ENCODE results near the gene TET2.

DNA sequence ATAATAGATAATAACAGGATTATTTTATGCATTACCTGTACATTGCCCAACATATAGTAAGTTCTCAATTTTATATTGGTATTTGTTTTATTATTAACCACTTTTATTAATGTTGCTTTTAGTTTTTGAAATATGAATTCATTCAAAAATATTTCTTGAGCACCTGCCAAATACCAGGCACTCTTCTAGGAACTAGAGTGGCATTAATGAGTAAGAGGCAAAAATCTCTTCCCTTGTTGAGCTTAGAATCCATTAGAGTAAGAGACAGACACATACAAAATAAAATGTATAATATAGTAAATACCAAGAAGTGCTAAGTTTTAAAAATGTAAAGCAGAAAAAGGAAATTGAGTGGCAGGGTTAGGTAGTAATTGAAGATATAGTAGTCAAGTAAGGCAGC is 45.8 kb downstream of the TET2 start:
- TF ChIP-seq, protein P1, sequence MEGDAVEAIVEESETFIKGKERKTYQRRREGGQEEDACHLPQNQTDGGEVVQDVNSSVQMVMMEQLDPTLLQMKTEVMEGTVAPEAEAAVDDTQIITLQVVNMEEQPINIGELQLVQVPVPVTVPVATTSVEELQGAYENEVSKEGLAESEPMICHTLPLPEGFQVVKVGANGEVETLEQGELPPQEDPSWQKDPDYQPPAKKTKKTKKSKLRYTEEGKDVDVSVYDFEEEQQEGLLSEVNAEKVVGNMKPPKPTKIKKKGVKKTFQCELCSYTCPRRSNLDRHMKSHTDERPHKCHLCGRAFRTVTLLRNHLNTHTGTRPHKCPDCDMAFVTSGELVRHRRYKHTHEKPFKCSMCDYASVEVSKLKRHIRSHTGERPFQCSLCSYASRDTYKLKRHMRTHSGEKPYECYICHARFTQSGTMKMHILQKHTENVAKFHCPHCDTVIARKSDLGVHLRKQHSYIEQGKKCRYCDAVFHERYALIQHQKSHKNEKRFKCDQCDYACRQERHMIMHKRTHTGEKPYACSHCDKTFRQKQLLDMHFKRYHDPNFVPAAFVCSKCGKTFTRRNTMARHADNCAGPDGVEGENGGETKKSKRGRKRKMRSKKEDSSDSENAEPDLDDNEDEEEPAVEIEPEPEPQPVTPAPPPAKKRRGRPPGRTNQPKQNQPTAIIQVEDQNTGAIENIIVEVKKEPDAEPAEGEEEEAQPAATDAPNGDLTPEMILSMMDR (IDR thresholded peaks at IDR 0.05) = no peak
- no peak for TF ChIP-seq POLR2A (IDR thresholded peaks at IDR 0.05)
